PFSK-1 (cell line): Measurements from ENCODE around the gene GRIP1.

Experiments used
- POLR2AphosphoS5 ChIP-seq: IDR thresholded peaks from 2 replicates; pipeline ENCODE4 v1.6.1; 2012; ENCODE audit warnings: low read depth, mild to moderate bottlenecking, control low read depth, low read length, moderate library complexity
- REST ChIP-seq, 2 experiments: IDR thresholded peaks; 2 replicates each; pipeline versions ENCODE4 v1.6.1 to v1.8.0; 2011 to 2012; ENCODE audit warnings: low read depth in 2 of 2, low read length in 2 of 2, control low read depth in 1 of 2, inconsistent platforms in 1 of 2, mild to moderate bottlenecking in 1 of 2, moderate library complexity in 1 of 2; ENCODE audit not compliant: insufficient read depth in 1 of 2
- SIN3A ChIP-seq: IDR thresholded peaks from 2 replicates; pipeline ENCODE4 v1.6.1; 2012; ENCODE audit warnings: mild to moderate bottlenecking, low read length, moderate library complexity, borderline replicate concordance; ENCODE audit not compliant: insufficient read depth
- TAF1 ChIP-seq: IDR thresholded peaks from 2 replicates; pipeline ENCODE4 v1.6.1; 2012; ENCODE audit warnings: low read length, control low read depth, borderline replicate concordance; ENCODE audit not compliant: insufficient read depth

GRCh38 chr12:66644151-66644550 lies 34.7 kb downstream of the GRIP1 start:
- TF ChIP-seq TAF1 (no peak), REST (IDR thresholded peaks at IDR 0.05; ENCODE audit: insufficient read depth in 1 of 2, low read depth in 2 of 2, low read length in 2 of 2) (no peak), SIN3A (no peak), POLR2AphosphoS5 (no peak)
